Esophagus muscularis mucosa (tissue), 4 donors: Measurements from ENCODE around the gene CUX1. TPM values are rescaled to one million over a fixed set of nuclear protein-coding genes. Genes with fewer than 3 reads are reported as not detected.

Source experiments
- DNase-seq: peaks from one replicate; pipeline ENCODE4 v3.0.0-alpha.2; 2017; ENCODE audit errors: extremely low spot score
- H3K27ac ChIP-seq, 4 donors: fragments of 200-600 bp; sonication (generic); replicated peaks in 1 of 4; 1 replicate in 3 of 4; 2 replicates in 1 of 4; pipeline ENCODE4 v1.5.1; 2016 to 2019; ENCODE audit warnings: mild to moderate bottlenecking in 1 of 4
- H3K27me3 ChIP-seq, 4 donors: fragments of 200-600 bp; sonication (generic); one replicate each; pipeline versions ENCODE4 v1.5.1 to v1.6.0; 2016 to 2019
- H3K36me3 ChIP-seq, 4 donors: fragments of 200-600 bp; sonication (generic); one replicate each; pipeline ENCODE4 v1.5.1; 2016 to 2019
- H3K4me1 ChIP-seq, 4 donors: fragments of 200-600 bp; sonication (generic); one replicate each; pipeline ENCODE4 v1.5.1; 2016 to 2019
- H3K4me3 ChIP-seq, 4 donors: fragments of 200-600 bp; sonication (generic); 1 replicate in 2 of 4; 2 replicates in 2 of 4; pipeline ENCODE4 v1.5.1; 2016 to 2019; ENCODE audit warnings: mild to moderate bottlenecking in 4 of 4, moderate library complexity in 1 of 4
- H3K9me3 ChIP-seq, 4 donors: fragments of 200-600 bp; sonication (generic); 1 replicate in 3 of 4; 2 replicates in 1 of 4; pipeline ENCODE4 v1.5.1; 2016 to 2019
- EP300 ChIP-seq: sonication (generic); formaldehyde crosslinking; IDR thresholded peaks from one replicate; pipeline ENCODE4 v1.6.1; 2017; ENCODE audit warnings: antibody characterized with exemption
- POLR2A ChIP-seq: fragments of 450-650 bp; IDR thresholded peaks from one replicate; pipeline ENCODE4 v1.6.1; 2017; ENCODE audit warnings: antibody characterized with exemption, moderate library complexity, mild to moderate bottlenecking, low read depth
- POLR2AphosphoS5 ChIP-seq, 2 donors: sonication (generic); formaldehyde crosslinking; IDR thresholded peaks; one replicate each; pipeline ENCODE4 v1.6.1; 2017; ENCODE audit warnings: antibody characterized with exemption in 2 of 2
- WGBS: methylation state at CpG from one replicate; pipeline ENCODE4 v1.1.5; 2018; 5-methylcytosine and 5-hydroxymethylcytosine counted together
- intact Hi-C: fragments of 100-400 bp; cut with DNase I; formaldehyde crosslinking; loops from one replicate; pipeline ENCODE4 v1.15.1; 2023
- total RNA-seq, 4 donors: library from RNA; depleted of rRNA; stranded (reverse); fragments of >200 nt; gene quantifications; one replicate each; pipeline versions ENCODE4 v1.1.0 to v1.2.1, GENCODE V29; 2016
- TF ChIP-seq, protein P1 (sequence below), 3 experiments: fragments of 200-600 bp in 2 of 3; fragments of 450-650 bp in 1 of 3; sonication (generic) in 2 of 3; IDR thresholded peaks; one replicate each; pipeline ENCODE4 v1.5.1; 2017 to 2019; ENCODE audit warnings: antibody characterized with exemption in 3 of 3, mild to moderate bottlenecking in 2 of 3, moderate library complexity in 1 of 3

Gene CUX1
- total RNA-seq, 4 donors from 2014 or later = 61.5 to 136 (median 92.3) TPM

DNA sequence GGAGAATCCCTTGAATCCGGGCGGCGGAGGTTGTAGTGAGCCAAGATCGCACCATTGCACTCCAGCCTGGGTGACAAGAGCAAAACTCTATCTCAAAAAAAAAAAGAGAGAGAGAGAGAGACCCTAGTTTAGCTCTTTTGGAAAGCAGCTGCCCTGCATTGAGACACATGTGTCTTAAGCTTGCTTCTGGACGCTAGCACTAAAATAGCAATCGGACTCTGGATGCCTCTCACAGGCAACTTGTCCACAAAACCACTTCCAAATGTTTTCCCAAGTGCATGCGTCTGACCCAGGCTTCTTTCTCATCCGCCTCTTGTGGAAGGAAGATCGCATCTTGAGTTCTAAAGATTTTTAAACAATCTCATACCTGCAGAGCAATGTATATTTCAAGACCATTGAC is 182.7 kb downstream of the CUX1 start:
- DNase-seq = no peak

DNA sequence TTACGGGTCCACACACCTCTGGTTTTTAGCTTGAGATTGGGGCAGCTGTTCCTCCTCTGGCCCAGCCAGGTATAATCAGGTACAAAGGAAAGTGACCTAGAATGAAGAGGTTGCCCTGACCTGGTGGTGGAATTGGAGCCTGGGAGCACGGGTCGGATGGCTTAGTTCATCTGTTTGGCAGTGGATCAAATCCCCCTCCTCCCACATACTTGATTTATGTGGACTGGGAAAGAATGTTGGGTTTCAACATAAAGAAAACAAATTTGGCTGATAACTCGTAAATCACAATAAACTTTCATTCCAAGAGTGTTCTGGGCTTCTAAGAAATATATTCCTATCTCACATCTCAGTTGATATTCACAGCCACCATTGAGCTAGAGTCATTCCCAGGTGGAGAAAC is 186.8 kb downstream of the CUX1 start:
- H3K9me3 ChIP-seq = no peaks in the 10 kb centered on the region
- 77% methylated on average over 4 of the region's 4 CpGs for WGBS
- H3K27me3 ChIP-seq = no peaks in the 10 kb centered on the region
- H3K27ac ChIP-seq = no peak overlapping the region
- H3K4me3 ChIP-seq = no peak overlapping the region
- peaks cover 0 to 12% (median 2%) of the 10 kb centered on the region in 4 donors for H3K4me1 ChIP-seq
- TF ChIP-seq POLR2A (no peak), POLR2AphosphoS5 (IDR thresholded peaks at IDR 0.05) (no peak), EP300 (no peak)
- TF ChIP-seq, protein P1, sequence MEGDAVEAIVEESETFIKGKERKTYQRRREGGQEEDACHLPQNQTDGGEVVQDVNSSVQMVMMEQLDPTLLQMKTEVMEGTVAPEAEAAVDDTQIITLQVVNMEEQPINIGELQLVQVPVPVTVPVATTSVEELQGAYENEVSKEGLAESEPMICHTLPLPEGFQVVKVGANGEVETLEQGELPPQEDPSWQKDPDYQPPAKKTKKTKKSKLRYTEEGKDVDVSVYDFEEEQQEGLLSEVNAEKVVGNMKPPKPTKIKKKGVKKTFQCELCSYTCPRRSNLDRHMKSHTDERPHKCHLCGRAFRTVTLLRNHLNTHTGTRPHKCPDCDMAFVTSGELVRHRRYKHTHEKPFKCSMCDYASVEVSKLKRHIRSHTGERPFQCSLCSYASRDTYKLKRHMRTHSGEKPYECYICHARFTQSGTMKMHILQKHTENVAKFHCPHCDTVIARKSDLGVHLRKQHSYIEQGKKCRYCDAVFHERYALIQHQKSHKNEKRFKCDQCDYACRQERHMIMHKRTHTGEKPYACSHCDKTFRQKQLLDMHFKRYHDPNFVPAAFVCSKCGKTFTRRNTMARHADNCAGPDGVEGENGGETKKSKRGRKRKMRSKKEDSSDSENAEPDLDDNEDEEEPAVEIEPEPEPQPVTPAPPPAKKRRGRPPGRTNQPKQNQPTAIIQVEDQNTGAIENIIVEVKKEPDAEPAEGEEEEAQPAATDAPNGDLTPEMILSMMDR (IDR thresholded peaks at IDR 0.05) = no peak
- DNase-seq = no peak
- no peaks in the 10 kb centered on the region for H3K36me3 ChIP-seq
- intact Hi-C loops = no loop called here

More for the DNA sequence above, 182.7 kb downstream of the CUX1 start:
- Histone ChIP-seq H3K36me3 (no peaks in the 10 kb centered on the region), H3K4me1 (peaks cover 0 to 12% (median 8%) of the 10 kb centered on the region in 4 donors), H3K27ac (no peak overlapping the region), H3K9me3 (no peaks in the 10 kb centered on the region), H3K4me3 (no peak overlapping the region), H3K27me3 (no peaks in the 10 kb centered on the region)
- 71% methylated on average over 9 of the region's 9 CpGs for WGBS
- intact Hi-C loops = no loop called here
- no peak for TF ChIP-seq POLR2AphosphoS5 (IDR thresholded peaks at IDR 0.05)
- no peak for TF ChIP-seq EP300
- TF ChIP-seq, protein P1 (IDR thresholded peaks at IDR 0.05) = no peak
- no peak for TF ChIP-seq POLR2A

DNA sequence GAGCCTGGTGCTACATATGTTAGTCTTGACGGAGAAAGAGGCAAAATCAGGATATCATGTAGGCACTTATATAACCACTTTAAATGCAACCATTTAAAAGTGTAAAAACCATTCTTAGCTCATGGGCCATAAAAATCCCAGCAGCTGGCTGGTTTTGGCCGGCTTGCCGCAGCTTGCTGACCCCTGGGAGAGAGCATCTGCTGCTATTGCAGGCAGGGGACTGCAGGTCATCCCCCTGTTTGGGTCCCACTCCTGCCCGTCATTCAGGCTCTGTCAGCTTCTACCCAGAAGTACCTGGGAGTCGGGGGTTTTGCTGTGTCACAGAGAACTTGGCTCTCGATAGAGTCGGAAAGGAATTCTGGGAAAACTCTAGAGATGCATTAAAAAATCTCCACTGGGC is 187.4 kb downstream of the CUX1 start:
- intact Hi-C loops = no loop called here
- Histone ChIP-seq H3K27ac (no peak overlapping the region), H3K4me3 (no peak overlapping the region), H3K4me1 (peaks cover 0 to 10% (median 8%) of the 10 kb centered on the region in 4 donors), H3K9me3 (no peaks in the 10 kb centered on the region), H3K36me3 (no peaks in the 10 kb centered on the region), H3K27me3 (no peaks in the 10 kb centered on the region)
- 57% methylated on average over 1 of the region's 7 CpGs for WGBS
- TF ChIP-seq POLR2AphosphoS5 (IDR thresholded peaks at IDR 0.05) (no peak), EP300 (no peak), POLR2A (no peak)
- TF ChIP-seq, protein P1 (IDR thresholded peaks at IDR 0.05) = no peak
- DNase-seq = no peak

DNA sequence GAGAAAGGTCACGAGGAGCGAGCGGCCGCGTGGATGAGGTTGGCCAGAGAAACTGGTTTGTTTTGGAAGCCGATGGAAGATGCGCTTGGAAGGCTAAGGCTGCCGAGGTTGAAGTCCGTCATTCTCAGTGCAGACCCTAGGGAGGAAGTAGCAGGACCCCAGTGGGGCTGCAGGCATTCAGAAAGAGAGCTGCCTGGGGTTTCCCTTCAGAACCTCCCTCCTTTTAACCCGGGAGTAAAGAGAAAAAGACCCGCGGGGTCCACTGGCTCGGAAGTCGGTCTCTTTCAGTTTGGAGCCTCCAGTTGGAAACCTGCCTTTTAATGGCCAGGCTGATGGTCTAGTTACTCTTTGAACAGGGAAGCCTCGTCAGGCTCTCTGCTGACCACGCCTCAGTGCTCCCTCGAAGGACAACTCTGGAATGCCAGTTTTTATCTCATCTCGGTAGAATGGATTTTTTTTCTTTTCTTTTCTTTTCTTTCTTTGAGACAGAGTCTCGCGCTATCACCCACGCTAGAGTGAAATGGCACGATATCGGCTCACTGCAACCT is 188.6 kb downstream of the CUX1 start:
- H3K27ac ChIP-seq = no peak overlapping the region
- H3K4me3 ChIP-seq = no peak overlapping the region
- peaks cover 0 to 16% (median 6%) of the 10 kb centered on the region in 4 donors for H3K4me1 ChIP-seq
- no peaks in the 10 kb centered on the region for H3K9me3 ChIP-seq
- DNase-seq = no peak
- intact Hi-C loops = no loop called here
- no peaks in the 10 kb centered on the region for H3K36me3 ChIP-seq
- 80% methylated on average over 23 of the region's 23 CpGs for WGBS
- no peak for TF ChIP-seq POLR2A
- no peak for TF ChIP-seq EP300
- TF ChIP-seq, protein P1 (IDR thresholded peaks at IDR 0.05) = no peak
- TF ChIP-seq POLR2AphosphoS5 (IDR thresholded peaks at IDR 0.05) = no peak
- no peaks in the 10 kb centered on the region for H3K27me3 ChIP-seq

DNA sequence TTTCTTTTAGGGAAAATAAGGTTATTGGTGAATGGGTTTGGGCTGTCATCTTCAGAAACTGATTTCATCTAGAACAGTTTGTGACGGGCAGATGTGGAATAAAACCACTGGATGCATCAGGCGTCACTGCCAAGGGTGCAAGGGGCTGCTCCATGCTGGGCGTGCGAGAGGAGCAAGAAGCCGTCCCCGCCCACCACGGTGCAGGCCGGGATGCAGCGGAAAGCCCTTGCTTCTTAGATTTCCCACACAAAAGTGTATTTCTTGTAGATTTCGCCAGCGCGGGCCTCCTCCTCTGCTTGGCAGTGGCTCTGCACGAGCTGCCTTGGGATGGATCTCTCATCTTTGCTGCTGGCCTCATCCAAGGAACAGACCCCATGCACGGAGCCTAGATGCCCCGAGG is 189.3 kb downstream of the CUX1 start:
- no peak for TF ChIP-seq POLR2A
- TF ChIP-seq EP300 = no peak
- TF ChIP-seq, protein P1 (IDR thresholded peaks at IDR 0.05) = no peak
- TF ChIP-seq POLR2AphosphoS5 (IDR thresholded peaks at IDR 0.05) = no peak
- DNase-seq = no peak
- 95% methylated on average over 15 of the region's 15 CpGs for WGBS
- no peaks in the 10 kb centered on the region for H3K36me3 ChIP-seq
- H3K4me1 ChIP-seq = peaks cover 0 to 16% (median 6%) of the 10 kb centered on the region in 4 donors
- intact Hi-C loops = no loop called here
- H3K9me3 ChIP-seq = no peaks in the 10 kb centered on the region
- no peak overlapping the region for H3K4me3 ChIP-seq
- H3K27me3 ChIP-seq = no peaks in the 10 kb centered on the region
- H3K27ac ChIP-seq = no peak overlapping the region
